GM12801 (cell line): ENCODE measurements around the gene TRHDE.

Experiments
- TF ChIP-seq, protein P1 (sequence below): IDR thresholded peaks from one replicate; pipeline ENCODE4 v1.5.1; 2011; ENCODE audit warnings: control low read depth; ENCODE audit not compliant: insufficient read length; ENCODE audit errors: extremely low read depth

TRHDE gene

DNA sequence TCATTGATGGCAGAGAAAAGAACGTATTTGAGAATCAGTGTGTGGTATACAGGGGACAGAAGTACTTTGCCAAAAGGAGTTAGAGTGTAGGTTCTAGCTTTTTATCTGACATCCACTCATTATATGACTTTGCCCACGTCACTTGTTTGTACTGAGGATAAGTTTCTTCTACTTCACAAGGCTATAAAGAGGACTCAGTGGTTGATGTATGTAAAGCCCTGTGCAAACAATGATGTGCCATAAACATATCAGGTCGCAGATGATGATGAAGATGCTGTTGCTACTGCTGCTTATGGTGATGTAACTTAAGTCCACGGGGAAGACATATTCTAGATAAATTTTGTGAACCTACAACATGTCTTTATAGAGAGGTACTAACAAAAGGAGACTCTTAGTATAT is 66.3 kb downstream of the TRHDE start:
- TF ChIP-seq, protein P1, sequence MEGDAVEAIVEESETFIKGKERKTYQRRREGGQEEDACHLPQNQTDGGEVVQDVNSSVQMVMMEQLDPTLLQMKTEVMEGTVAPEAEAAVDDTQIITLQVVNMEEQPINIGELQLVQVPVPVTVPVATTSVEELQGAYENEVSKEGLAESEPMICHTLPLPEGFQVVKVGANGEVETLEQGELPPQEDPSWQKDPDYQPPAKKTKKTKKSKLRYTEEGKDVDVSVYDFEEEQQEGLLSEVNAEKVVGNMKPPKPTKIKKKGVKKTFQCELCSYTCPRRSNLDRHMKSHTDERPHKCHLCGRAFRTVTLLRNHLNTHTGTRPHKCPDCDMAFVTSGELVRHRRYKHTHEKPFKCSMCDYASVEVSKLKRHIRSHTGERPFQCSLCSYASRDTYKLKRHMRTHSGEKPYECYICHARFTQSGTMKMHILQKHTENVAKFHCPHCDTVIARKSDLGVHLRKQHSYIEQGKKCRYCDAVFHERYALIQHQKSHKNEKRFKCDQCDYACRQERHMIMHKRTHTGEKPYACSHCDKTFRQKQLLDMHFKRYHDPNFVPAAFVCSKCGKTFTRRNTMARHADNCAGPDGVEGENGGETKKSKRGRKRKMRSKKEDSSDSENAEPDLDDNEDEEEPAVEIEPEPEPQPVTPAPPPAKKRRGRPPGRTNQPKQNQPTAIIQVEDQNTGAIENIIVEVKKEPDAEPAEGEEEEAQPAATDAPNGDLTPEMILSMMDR: no peak

DNA sequence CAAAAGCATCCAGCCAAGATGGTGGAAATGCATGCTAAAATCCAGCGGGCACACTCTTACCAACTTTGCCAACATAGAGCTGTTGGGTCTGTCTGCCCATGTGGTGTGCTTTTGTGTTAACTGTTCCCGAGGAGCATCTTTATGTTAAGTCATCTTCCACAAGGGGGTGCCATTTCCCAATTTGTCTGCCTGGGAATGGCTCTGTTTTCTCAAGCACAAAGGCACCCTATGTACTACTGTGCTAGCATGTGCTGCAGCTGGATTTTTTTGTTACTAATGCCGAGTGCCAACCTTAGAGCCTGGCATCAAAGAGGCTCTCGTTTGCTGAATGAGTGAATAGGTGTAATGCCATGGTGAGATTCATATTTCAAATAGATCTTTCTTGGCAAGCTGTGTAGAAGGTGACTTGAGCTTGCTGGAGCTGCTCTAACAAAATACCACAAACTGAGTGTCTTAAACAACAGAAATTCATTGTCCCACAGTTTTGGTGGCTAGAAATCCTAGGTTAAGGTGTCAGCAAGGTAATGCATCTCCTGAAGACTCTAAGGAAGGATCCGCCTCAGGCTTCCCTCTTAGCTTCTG is 74.3 kb downstream of the TRHDE start:
- TF ChIP-seq, protein P1: no peak

DNA sequence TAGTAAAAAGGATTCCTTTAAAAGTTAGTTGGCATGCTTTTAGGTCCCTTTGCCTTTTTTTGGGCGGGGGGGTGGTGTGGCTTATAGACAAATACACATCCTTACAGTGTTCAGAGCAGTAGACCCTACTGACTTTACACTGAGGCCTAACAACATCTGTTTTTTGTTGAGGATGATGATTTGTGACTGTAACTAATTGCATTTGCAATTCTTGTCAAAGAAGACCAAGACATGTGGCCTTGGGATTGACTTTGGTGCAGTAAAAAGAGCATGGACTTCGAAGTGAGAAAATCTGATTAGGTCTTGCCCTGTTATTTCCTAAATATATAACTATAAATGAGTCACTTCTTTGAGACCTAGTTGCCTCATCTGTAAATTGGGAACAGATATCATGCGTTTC is 77.3 kb downstream of the TRHDE start:
- TF ChIP-seq, protein P1: no peak

DNA sequence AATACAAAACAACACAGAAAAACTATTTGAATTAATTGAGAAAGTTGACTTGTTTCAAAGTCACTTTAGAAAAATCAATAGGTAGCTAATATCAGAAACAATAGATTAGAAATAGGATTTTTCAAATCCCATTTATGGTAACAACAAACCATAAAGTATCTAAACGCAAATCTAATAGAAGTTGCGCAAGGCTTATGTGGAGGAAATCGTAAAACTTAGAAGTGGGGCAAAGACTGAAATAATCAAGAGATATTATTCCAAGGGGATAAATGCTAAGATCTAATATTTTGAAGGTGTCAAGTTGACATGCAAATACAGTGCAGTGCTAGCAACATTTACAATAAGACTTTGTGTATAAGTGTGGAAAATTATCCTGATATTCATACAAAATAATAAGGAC is 87.2 kb downstream of the TRHDE start:
- TF ChIP-seq, protein P1: no peak

DNA sequence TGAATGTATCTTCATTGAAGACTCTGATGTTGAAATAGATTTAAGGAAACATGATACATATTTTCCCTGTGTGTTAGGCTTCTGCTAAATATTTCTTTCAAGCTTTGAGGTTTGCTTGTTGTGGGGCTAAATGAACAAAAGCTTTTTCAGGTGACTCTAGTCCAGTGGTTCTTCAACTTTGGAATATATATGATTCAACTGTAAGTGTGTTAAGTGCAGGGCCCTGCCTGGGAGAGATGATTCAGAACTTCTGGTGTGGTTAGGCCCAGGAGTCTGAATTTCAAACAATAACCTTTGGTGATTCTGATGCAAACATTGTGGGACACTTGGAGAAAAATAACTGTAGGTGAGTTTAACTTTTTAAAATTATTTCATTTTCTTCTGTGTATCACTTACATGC is 93.0 kb downstream of the TRHDE start:
- TF ChIP-seq, protein P1: no peak

DNA sequence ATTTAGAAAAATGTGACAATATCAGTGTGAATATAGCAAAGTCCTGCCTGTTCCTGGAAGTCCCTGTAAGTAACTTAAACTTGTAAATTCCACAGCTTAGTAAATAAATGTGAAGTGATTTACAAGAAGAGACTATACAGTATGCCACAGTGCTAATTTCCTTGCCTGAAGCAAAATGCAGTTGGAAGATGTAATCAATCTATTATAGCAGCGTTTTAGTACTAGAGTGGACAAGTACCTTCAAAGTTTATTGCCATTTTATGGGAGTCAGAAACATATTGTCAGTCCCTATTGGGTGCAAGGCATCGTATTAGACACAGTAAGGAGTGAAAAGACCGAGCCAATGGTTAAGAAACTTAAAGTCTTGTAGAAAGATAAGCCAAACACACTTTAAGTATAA is 94.1 kb downstream of the TRHDE start:
- TF ChIP-seq, protein P1: no peak

DNA sequence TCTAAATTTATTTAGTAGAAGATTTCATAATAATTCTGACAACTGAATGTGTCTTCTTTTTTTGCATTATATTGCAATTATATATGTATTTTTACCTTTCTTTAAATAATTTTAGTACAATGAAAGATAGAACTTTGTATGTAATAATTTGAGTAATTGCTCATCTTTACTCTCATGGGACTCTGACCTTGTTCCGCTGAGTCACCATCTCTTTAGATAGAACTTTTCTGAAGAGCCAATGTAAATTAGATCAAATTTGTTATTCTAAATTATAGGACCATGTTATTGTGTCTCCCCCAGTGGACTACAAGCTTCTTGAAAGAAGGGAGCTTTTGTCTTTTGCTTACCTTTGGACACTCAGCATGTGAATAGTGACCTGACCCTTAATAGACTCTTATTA is 96.1 kb downstream of the TRHDE start:
- TF ChIP-seq, protein P1: no peak
